Tibial artery (tissue), 4 donors: Measurements from ENCODE around the gene CHD2.
A peak's percentile ranks its signal among the peaks of the same experiment; 100 is the strongest.
"Not testable (repeated sequence)": the region's sequence is repeated elsewhere in the genome, so short reads cannot be mapped to it uniquely, and the experiment has no call there.

Source experiments
- DNase-seq, 2 donors: peaks; one replicate each; pipeline ENCODE4 v3.0.0-alpha.2; 2019
- H3K27ac ChIP-seq, 2 donors: fragments of 200-600 bp; sonication (generic) in 1 of 2; 1 replicate in 1 of 2; 2 replicates in 1 of 2; pipeline ENCODE4 v1.5.1; 2018 to 2019; ENCODE audit warnings: mild to moderate bottlenecking in 1 of 2
- H3K27me3 ChIP-seq, 2 donors: fragments of 200-600 bp; sonication (generic) in 1 of 2; one replicate each; pipeline versions ENCODE4 v1.5.1 to v1.6.0; 2016 to 2019
- H3K36me3 ChIP-seq, 3 donors: fragments of 200-600 bp; sonication (generic) in 2 of 3; one replicate each; pipeline ENCODE4 v1.5.1; 2016 to 2019; ENCODE audit warnings: mild to moderate bottlenecking in 2 of 3
- H3K4me1 ChIP-seq, 4 donors: fragments of 200-600 bp; sonication (generic) in 2 of 4; 1 replicate in 3 of 4; 2 replicates in 1 of 4; pipeline ENCODE4 v1.5.1; 2016 to 2019
- H3K4me3 ChIP-seq, 2 donors: fragments of 200-600 bp; sonication (generic) in 1 of 2; 1 replicate in 1 of 2; 2 replicates in 1 of 2; pipeline ENCODE4 v1.5.1; 2018 to 2019; ENCODE audit warnings: mild to moderate bottlenecking in 2 of 2
- H3K9me3 ChIP-seq, 3 donors: fragments of 200-600 bp; sonication (generic) in 1 of 3; one replicate each; pipeline ENCODE4 v1.5.1; 2016 to 2019
- intact Hi-C: fragments of 100-400 bp; cut with DNase I; formaldehyde crosslinking; loops from one replicate; pipeline ENCODE4 v1.15.0; 2023; ENCODE audit warnings: low total_unique reads
- TF ChIP-seq, protein P1 (sequence below), 2 experiments: fragments of 200-600 bp in 1 of 2; fragments of 450-650 bp in 1 of 2; IDR thresholded peaks; one replicate each; pipeline ENCODE4 v1.5.1; 2017 to 2019; ENCODE audit warnings: antibody characterized with exemption in 2 of 2, mild to moderate bottlenecking in 1 of 2, moderate library complexity in 1 of 2

Gene CHD2

DNA sequence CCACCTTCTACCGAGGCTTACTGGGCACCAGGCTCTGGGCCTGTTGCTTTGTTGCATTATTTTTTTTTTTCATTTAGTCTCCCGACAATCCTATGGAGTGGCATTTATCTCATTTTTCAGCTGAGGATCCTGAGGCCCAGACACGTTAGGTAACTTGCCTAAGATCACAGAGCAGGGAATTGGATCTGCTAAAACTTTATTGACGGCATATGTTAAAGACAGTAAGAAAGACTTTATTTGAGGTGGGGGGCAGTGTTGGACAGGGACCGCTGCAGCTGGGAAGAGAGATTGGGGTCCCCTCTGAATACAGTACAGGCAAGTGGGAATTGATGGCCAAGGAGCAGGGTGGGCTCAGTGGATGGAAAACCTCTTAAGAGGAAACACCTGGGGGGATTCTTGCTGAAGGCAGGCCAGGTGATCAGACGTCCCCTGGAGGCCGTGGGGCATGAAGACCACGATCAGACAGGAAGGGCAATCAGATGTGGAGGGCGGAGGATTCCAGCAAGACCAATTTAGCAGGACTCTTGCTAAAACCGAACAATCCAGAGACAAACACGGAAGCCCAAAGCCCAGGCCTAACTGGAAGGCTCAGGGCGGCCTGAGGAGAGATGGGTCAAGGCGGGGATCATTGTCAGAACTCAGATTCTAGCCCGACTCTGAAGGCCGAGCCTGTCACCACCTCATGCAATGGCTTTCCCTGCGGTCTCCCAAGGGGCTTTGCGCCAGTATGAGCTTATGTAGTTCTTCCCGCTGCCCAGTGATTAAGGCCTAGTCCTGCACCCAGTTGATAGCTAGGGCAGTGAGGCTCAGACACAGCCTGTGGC, 135.2 kb downstream of the CHD2 start:
- Histone ChIP-seq H3K36me3 (no peaks in the 10 kb centered on the region), H3K9me3 (no peaks in the 10 kb centered on the region), H3K27ac (no peak overlapping the region), H3K27me3 (no peaks in the 10 kb centered on the region), H3K4me3 (no peak overlapping the region), H3K4me1 (peaks cover 0 to 20% (median 13%) of the 10 kb centered on the region in 4 donors)
- TF ChIP-seq, protein P1, sequence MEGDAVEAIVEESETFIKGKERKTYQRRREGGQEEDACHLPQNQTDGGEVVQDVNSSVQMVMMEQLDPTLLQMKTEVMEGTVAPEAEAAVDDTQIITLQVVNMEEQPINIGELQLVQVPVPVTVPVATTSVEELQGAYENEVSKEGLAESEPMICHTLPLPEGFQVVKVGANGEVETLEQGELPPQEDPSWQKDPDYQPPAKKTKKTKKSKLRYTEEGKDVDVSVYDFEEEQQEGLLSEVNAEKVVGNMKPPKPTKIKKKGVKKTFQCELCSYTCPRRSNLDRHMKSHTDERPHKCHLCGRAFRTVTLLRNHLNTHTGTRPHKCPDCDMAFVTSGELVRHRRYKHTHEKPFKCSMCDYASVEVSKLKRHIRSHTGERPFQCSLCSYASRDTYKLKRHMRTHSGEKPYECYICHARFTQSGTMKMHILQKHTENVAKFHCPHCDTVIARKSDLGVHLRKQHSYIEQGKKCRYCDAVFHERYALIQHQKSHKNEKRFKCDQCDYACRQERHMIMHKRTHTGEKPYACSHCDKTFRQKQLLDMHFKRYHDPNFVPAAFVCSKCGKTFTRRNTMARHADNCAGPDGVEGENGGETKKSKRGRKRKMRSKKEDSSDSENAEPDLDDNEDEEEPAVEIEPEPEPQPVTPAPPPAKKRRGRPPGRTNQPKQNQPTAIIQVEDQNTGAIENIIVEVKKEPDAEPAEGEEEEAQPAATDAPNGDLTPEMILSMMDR (IDR thresholded peaks at IDR 0.05): no peak
- intact Hi-C loops: loop anchor here (10.0 kb wide), 1 partner anchor 1289 kb away; no protein-coding TSS in a partner anchor
- peak in 1 of 2 donors; percentile 11 for DNase-seq

DNA sequence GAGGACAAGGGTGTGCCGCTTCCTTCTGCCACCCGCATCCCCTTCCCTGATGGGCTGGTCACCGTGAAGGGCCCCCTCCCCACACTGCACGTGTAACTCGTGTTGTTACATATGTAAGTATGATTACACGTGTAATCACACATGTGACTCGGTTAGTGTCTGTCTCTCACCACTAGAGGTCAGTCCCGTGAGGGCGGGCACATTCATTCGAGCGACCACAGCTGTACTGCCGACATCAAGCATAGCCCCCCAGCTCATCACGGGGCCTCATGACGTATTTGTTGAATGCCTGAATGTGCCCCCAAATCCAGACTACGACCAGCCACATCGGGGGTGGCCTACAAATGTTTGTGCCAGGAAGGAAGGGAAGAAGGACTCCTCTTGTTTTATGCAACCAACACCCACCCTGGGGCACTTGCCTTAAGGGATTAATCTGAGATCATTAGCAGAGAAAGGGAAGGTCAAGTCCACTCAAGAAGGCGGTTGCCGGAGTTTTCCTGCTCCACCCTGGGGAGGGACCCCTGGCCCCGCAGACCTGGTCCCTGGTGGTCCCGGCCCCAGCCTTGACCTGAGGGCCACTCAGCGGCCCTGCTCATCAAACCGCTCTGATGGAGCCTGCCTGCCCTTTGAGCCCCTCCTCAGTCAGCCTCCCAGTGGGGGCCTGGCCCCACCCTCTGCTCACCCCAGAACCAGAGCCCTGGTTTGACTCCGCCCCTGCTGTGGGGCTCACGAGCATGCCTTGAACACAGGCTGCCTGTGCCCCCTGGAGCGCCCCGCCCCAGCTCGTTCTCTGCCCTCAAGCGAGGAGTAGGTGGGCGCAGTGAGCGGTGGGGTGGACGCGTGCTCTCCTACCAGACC, 136.1 kb downstream of the CHD2 start:
- H3K27me3 ChIP-seq: no peaks in the 10 kb centered on the region
- H3K4me1 ChIP-seq: peaks cover 0 to 12% (median 5%) of the 10 kb centered on the region in 4 donors
- no peaks in the 10 kb centered on the region for H3K9me3 ChIP-seq
- intact Hi-C loops: loop anchor here (10.0 kb wide), 1 partner anchor 1289 kb away; no protein-coding TSS in a partner anchor
- DNase-seq: peak; percentile 31 to 63
- TF ChIP-seq, protein P1 (IDR thresholded peaks at IDR 0.05): peak; percentile 45 to 52
- no peaks in the 10 kb centered on the region for H3K36me3 ChIP-seq
- no peak overlapping the region for H3K4me3 ChIP-seq
- no peak overlapping the region for H3K27ac ChIP-seq

DNA sequence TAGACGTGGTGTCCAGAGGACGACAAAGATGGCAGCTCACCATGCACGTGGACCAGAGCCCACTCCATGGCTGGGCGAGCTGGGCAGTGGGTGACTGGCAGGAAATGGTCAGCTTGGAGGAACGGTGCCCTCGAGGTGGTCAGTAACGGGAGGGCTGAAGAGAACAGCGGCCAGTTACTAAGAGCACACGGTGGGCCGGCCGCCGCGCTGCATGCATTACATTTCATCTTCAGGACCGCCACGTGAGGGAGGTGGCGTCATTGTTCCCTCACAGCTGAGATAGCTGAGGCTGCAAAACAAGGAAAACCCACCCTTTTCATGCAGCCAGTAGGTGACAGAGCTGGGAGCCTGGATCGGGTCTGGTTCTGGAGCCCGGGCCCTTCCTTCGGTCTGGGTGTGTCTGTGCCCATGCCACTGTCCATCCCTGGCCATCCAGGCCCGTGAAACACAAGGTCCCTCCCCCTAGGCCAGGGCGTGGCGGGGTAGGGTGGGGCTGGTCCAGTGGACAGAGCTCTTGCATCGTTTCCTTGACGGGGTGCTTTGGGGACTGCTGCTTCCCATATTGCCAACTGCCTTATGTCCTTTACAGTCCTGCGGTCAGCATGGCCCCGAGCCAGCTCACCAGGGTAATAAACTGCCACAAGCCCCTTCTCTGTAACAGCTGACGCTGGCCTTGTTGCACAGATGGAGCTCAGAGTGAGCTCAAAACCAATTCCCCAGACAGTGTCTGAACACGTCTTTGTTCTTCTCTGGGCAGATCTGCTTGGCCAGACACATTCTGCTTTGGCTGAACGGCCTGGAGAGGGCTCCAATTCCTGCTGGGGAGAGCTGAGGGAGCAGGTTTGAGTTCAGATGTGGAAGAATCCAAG, 137.1 kb downstream of the CHD2 start:
- Histone ChIP-seq H3K4me1 (peaks cover 0 to 12% (median 5%) of the 10 kb centered on the region in 4 donors), H3K27ac (no peak overlapping the region), H3K27me3 (no peaks in the 10 kb centered on the region), H3K9me3 (no peaks in the 10 kb centered on the region), H3K4me3 (no peak overlapping the region), H3K36me3 (no peaks in the 10 kb centered on the region)
- intact Hi-C loops: loop anchor here (10.0 kb wide), 1 partner anchor 1288 kb away; no protein-coding TSS in a partner anchor
- DNase-seq: peak; percentile 63 to 79
- TF ChIP-seq, protein P1 (IDR thresholded peaks at IDR 0.05): peak in 1 of 2 experiments; percentile 32

DNA sequence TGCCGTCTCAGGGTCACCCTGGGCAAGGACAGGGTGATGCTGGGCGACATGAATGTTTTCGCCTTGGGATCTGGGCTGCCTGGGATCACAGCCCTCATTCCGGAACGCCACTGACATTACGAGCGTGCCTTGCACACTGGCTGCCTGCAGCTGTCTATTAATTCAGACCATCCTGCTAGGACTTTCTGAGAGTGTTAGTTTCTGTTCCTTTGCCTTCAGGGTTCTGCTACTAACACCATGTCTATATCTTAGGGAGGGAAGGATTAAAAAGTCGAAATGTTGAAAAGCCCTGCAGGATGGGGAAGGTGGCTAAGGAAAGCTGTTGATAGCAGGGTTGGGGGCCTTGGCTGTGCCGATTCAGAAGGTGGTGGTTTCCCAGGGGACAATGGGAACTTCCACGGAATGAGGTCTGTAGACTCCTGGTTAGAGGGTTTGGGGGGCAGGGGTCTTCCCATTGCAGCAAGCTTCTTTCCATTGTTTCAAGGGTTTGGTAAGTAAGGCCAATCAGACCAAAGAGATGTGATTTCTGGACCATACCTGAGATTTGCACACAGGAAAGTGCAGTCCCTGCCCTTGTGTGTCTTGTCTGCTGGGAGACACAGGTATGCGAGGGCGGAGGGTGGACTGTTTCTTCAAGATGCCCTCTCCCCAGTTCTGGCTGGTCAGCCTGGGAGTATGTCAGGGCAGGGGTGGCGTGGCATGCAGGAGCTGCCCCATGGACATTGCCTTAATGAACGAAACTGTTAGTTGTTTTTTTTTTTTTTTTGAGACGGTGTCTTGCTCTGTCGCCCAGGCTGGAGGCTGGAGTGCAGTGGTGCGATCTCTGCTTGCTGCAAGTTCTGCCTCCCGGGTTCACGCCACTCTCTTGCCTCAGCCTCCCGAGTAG, 137.9 kb downstream of the CHD2 start:
- Histone ChIP-seq H3K27ac (no peak overlapping the region), H3K4me1 (peaks cover 0 to 12% (median 5%) of the 10 kb centered on the region in 4 donors), H3K36me3 (no peaks in the 10 kb centered on the region), H3K27me3 (no peaks in the 10 kb centered on the region), H3K9me3 (no peaks in the 10 kb centered on the region), H3K4me3 (no peak overlapping the region)
- TF ChIP-seq, protein P1 (IDR thresholded peaks at IDR 0.05): no peak
- peak in 1 of 2 donors; percentile 51 for DNase-seq
- intact Hi-C loops: loop anchor here (10.0 kb wide), 1 partner anchor 1287 kb away; no protein-coding TSS in a partner anchor

DNA sequence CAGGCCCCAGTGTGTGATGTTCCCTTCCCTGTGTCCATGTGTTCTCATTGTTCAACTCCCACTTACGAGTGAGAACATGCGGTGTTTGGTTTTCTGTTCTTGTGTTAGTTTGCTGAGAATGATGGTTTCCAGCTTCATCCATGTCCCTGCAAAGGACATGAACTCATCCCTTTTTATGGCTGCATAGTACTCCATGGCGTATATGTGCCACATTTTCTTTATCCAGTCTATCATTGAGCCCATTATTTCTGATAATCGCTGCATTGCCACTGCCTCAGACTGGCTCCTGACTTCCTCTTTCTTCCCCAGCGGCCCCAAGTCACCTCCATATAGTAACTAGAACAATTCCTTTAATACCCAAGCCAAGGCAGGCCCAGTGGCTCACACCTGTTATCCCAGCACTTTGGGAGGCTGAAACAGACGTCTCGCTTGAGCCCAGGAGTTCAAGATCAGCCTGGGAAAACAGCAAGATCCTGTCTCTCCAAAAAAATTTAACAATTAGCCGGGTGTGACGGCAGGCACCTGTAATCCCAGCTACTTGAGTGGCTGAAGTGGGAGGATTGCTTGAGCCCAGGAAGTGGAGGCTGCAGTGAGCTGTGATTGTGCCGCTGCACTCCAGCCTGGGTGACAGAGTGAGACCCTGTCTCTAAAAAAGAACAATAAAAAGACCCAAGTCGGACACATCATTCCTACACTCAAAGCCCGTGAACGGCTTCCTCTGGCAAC, 139.6 kb downstream of the CHD2 start:
- intact Hi-C loops: loop anchor here (10.0 kb wide), 1 partner anchor 1285 kb away; no protein-coding TSS in a partner anchor
- DNase-seq: peak in 1 of 2 donors; percentile 25
- H3K27ac ChIP-seq: not testable (repeated sequence)

More for the DNA sequence above, 139.6 kb downstream of the CHD2 start:
- H3K9me3 ChIP-seq, H3K27me3 ChIP-seq, H3K4me3 ChIP-seq: not testable (repeated sequence)
- peaks cover 8 to 15% (median 14%) of the 10 kb centered on the region in 3 donors for H3K36me3 ChIP-seq
- H3K4me1 ChIP-seq: peaks cover 0 to 12% (median 5%) of the 10 kb centered on the region in 4 donors
